ENCODE measurements around the gene LAMC1.

LAMC1 gene

DNA sequence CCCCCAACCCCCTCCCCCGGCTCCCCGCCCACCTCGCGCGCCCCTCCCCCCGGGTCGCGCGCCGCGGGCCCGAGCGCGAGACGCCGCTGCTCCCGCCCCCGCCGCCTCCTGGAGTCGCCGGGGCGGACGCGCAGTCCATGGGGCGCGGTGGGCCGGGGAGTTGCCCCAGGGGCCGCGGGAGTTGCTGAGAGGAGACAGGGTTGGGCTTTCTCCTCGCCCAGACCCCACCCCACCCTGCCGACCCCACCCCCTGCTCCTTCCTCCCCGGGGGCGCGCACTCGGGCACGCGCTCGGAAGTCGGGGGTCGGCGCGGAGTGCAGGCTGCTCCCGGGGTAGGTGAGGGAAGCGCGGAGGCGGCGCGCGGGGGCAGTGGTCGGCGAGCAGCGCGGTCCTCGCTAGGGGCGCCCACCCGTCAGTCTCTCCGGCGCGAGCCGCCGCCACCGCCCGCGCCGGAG is at the start of gene LAMC1:
Gene LAMC1, plus strand, starts transcription at position 275 of the 455 bp plus-strand sequence. CDS start 297 bp downstream, outside the sequence.
- DNase-seq (ENCODE audit: low read depth, low spot score), result no peak
- H3K27ac ChIP-seq, result peak within 1 kb of the TSS; percentile 99

DNA sequence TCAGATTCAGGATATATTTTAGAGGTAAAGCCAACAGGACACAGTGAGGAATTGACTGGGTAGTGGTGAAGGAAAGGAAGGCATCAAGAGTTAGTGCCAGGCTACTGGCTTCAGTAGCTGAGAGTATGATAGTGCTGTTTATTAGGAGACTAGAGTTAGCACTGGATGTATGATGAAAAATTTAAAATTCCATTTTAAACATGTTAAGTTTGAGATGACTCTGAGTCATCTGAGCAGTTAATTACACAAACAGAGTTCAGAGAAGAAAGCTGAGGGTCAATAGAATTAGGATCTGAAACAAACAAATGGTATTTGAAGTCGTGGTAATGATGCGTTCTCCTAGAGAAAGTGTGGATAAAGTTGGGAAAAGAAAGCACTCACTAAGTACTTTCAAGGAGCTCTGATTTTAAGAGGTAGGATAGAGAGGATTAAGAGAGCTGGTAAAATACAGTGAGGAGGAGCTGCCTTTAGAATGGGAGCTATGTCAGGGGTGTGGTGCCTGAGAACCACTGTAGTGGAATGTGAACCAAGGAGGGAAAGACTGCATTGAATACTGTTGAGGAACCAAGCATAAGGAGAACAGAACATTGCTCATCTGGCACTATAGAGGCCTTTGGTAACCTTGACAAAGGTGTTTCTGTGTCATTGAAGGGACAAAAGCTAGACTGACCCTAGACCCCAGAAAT is 48.6 kb upstream of the LAMC1 start:
- peak overlapping the region; percentile 3 for H3K27ac ChIP-seq
- no peak for DNase-seq (ENCODE audit: low read depth, low spot score)

DNA sequence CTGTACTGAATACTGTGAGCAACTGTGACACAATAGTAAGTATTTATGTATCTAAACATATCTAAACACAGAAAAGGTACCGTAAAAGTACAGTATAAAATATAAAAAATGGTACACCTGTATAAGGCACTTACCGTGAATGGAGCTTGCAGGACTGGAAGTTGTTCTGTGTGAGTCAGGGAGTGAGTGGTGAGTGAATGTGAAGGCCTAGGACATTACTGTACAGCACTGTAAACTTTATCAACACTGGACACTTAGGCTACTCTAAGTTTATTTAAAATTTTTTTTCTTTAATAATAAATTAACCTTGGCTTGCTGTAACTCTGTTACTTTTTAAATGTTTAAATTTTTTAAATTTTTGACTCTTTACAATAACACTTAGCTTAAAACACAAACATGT is 45.7 kb upstream of the LAMC1 start:
- peak overlapping the region; percentile 24 for H3K27ac ChIP-seq
- DNase-seq (ENCODE audit: low read depth, low spot score), result no peak

DNA sequence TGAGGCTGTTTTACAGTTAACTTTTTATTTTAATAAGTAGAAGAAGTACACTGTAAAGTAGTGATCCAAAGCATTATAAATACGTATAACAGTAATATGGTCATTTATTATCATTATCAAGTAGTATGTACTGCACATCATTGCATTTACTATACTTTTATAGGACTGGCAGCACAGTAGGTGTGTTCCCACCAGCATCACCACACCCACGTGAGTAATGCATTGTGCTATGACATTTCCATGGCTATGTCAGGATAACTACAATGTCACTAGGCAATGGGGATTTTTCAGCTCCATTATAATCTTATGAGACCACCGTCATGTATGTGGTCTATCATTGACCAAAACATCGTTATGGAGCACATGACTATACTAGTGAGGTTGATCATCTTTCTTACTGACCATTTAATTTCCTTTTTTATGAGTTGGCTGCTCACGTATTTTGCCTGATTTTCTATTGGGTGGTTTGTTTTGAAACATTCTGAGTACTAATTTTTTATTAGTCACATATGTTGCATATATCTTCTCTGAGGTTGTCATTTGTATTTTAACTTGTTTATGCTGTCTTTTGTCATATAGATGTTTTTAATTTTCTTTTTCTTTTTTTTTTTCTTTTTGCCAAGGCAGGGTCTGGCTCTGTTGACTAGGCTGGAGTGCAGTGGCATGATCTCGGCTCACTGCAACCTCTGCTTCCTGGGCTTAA is 44.9 kb upstream of the LAMC1 start:
- peak overlapping the region; percentile 24 for H3K27ac ChIP-seq
- DNase-seq (ENCODE audit: low read depth, low spot score), result no peak

DNA sequence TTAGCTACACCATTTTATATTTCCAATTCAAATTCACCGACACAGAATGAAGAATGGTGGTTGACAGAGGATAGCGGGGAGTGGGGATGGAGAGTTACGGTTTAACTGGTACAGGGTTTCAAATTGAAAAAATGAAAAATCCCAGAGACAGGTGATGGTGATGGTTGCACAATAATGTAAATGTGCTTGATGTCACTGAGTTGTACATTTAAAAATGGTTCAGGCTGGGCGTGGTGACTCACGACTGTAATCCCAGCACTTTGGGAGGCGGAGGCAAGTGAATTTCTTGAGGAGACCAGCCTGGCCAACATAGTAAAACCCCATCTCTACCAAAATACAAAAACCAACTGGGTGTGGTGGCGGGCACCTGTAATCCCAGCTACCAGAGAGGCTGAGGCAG is 39.1 kb upstream of the LAMC1 start:
- no peak overlapping the region for H3K27ac ChIP-seq
- no peak for DNase-seq (ENCODE audit: low read depth, low spot score)

DNA sequence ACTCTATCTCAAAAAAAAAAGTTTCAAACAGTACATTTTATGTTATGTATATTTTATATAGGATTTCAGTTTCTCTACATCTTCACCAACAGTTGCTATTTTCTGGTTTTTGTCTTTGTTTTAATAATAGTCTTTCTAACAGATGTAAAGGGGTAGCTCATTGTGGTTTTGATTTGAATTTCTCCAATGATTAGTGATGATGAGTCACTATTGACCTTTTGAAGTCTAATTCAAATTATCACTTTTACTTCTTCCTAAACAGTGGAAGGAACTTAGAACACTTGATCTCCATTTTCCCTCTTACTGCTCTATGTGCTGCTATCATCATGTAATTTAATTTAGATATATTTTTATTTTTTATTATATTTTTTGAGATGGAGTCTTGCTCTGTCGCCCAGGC is 38.6 kb upstream of the LAMC1 start:
- no peak overlapping the region for H3K27ac ChIP-seq
- DNase-seq (ENCODE audit: low read depth, low spot score), result no peak

DNA sequence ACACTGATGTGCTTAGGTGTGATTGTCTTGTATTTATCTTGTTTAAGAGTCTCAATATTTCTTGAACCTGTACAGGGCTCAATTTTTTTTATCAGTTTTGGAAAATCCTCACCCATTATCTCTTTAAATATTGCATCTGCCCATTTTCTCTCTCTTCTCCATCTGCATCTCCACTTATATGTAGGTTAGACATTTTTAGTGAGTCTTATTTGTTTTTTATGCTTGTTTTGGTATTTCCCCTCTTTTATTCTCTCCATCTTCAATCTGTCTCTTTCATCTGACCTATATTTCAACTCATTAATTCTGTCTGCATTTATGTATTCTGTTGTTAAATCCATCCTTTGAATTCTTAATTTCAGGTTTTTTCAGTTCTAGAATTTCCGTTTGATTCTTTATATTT is 37.3 kb upstream of the LAMC1 start:
- H3K27ac ChIP-seq, result no peak overlapping the region
- no peak for DNase-seq (ENCODE audit: low read depth, low spot score)

DNA sequence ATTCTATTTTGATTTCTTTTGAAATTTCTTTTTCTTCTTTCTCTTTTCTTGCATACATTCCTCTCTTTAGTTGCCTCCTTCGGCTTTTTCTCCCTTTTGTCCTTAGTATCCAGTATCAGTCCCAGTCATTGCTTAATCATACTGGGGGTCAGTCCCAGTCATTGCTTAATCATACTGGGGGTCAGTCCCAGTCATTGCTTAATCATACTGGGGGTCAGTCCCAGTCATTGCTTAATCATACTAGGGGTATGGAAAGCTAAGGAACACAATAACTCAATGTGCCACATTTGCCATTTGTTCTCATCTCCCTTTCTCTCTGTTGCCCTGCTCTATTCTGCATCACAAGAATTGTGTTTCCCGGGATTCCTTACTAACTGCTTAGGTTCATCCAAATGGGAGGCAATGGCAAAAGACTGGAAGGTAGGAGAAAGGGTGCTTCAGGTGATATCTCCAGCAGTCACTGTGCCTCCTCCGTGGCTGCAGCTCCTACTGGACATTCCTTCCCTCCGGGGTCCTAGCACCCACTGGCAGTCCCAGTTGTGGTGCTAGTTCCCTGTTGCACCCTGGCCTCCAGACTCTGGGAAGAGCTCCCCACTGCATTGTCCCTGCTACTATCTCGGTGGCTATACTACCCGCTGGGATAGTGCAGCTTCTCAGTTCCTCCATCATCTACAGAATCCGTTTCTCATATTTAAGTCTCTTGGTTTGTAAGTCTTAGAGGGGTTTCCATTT is 32.6 kb upstream of the LAMC1 start:
- no peak for DNase-seq (ENCODE audit: low read depth, low spot score)
- peak overlapping the region; percentile 6 for H3K27ac ChIP-seq

DNA sequence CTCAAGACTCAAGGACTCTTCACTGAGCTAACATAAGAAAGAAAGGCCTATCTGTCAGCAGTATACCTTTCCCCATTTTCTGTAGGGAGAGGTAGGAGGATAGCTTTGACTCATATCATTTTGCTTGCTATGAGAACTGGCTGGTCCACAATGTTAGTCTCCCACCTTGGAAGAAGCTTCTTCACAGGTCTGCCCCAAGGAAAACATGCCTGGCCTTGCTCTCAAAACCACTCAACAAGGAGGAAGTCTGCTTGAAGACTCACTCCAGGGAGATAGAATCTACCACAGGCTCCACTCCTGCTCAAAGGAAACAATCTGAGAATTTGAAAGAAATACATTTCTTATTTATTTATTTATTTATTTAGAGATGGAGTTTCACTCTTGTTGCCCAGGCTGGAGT is 29.5 kb upstream of the LAMC1 start:
- peak overlapping the region; percentile 39 for H3K27ac ChIP-seq
- peak; percentile 84 for DNase-seq (ENCODE audit: low read depth, low spot score)

DNA sequence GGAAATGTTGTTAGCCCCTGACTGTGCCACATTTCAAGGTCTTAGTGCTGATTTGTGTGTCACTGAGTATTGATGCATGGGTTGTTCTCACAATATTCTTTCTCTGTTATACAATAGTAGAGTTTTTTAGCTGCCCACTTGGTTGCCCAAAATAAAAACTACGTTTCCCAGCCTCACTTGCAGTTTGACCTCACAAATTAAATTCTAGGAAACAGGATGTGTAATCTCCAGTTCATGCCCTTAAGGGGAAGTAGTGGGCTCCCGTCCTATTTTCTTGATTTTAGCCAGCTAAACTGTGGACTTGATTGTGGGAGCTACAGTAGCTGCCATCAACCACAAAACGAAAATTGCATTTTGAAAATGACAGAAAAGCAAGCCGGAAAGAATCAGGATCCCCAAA is 27.3 kb upstream of the LAMC1 start:
- H3K27ac ChIP-seq, result no peak overlapping the region
- no peak for DNase-seq (ENCODE audit: low read depth, low spot score)

DNA sequence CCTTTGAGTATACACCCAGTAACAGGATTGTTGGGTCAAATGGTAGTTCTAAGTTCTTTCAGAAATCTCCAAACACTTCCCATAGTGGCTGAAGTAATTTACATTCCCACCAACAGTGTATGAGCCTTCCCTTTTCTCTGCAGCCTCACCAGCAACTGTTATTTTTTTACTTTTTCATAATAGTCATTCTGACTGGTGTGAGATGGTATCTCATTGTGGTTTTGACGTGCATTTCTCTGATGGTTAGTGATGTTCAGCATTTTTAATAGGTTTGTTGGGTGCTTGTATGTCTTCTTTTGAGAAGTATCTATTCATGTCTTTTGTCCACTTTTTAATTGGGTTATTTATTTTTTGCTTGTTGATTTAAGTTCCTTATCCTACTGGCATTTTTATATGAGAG is 26.4 kb upstream of the LAMC1 start:
- DNase-seq (ENCODE audit: low read depth, low spot score), result no peak
- H3K27ac ChIP-seq, result no peak overlapping the region

DNA sequence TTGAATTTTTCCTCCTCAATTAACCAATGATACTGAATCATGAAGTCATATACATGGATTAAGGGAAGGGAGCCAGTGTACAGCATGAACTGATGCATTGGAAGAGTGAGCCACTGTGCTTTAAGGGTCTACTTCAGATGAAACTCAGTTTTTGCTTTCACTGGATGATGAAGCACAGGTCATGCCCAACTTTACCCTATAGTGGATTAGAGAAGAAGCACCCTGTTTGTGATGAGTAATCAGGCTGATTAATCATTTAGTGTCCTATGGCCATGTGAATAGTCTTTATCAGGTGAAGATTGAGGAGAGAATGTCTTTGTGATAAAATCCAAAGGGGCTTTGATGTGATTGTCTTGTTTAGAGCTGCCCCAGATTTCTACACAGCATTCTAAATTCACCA is 24.7 kb upstream of the LAMC1 start:
- no peak overlapping the region for H3K27ac ChIP-seq
- no peak for DNase-seq (ENCODE audit: low read depth, low spot score)

DNA sequence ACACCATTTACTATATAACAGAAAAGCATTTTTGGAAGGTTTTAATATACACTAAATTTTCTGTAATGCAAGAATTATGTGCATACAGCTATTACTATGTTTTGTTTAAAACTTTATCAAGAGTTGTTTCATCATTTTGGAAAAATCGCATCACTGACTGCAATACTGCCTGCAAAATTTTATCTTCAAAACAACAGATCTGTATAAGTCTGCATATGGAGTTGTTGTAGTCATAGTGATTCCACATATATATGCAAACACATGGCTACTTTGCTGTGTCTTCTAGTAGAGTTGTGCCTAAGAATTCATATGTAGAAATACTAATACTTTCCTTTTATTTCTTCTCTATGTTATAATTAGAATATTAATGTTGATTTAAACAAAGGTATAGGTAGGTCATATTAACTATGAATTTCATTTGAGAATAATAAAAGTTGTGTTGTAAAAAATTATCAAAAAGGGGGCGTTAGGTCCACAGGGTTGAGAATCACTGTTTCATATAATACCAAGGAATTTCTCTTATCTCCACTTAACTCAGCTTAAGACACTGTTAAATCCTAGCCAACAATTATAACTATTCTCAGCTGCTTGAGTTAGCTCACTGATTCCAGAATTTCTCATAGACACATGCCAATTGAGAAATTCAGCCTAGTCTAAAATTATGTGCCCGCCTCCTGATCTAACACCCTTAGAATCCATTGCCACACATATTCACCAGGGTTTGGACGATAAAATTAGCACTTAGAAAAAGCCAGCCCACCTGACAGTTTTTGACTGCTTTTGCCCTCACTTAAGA is 22.9 kb upstream of the LAMC1 start:
- no peak overlapping the region for H3K27ac ChIP-seq
- DNase-seq (ENCODE audit: low read depth, low spot score), result no peak

DNA sequence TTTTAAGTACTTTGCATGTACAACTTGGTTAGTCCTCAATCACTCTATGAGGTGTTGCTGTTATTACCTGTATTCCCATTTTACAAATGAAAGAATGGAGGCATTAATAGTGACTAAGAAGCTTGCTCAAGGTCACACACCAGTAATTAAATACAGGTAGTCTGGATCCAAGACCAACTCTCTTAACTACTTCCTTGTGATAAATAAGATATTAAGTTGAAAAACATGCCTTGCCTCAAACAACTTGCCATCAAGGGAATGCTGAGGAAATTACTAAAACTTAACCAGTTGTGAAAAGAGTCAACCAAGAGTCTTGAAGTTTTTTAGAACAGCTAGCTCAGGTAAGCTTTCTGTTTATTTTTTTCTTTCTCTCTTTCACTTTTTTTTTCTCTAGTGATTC is 21.0 kb upstream of the LAMC1 start:
- no peak overlapping the region for H3K27ac ChIP-seq
- no peak for DNase-seq (ENCODE audit: low read depth, low spot score)

DNA sequence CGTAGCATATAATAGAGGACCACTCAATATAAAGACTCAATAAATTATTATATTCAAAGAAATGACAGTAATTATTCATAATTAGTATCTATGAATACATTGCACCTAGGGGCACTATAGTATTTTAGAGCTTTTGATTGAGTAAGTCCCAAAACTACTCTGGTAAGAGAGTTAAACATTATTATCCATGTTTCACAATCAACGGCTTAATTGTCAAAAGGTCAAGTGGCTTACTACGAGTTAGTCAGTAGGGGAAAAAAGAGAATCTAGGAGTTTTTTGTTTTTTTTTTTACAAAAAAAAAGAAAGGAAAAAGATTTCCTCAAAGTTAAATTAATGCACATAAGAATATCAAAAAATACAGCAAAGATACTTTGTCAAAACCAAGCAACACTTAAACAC is 20.4 kb upstream of the LAMC1 start:
- no peak for DNase-seq (ENCODE audit: low read depth, low spot score)
- no peak overlapping the region for H3K27ac ChIP-seq

DNA sequence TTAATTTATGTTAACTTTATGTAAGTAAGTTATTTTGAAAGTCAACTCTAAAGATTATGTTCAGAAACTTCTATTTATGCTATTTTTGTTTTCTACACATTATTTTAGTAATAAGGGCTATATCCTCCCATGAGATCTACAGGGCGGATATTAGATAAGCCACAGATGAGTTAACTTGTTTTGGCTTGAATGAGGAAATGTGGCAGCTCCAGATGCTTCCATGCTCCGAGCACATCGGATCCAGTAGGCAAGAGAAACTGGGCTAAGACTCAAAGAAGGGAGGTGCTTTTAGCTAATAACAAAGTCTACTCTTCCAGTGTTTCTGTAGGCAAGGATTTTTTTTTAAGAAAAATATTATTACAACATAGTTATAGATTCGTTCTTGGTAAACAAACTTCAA is 20.0 kb upstream of the LAMC1 start:
- H3K27ac ChIP-seq, result no peak overlapping the region
- DNase-seq (ENCODE audit: low read depth, low spot score), result no peak

DNA sequence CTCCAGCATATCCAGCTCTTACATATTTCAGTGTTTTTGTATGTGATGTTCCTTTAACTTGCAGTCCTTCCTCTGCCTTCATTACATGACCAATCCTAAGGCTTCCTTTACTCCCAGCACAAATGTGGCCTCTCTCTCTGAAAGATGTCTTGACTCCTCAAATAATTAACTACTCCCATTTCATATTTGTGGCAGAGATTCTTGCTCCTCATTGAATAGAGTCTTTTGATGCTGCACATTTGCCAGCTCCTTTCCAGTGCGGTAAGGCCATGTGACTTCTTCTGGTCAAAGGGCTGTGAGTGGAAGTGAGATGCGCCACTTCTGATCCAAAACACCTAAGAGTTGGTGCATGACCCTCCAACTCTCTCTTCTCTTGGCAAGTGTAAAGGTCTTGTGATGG is 19.1 kb upstream of the LAMC1 start:
- H3K27ac ChIP-seq, result no peak overlapping the region
- DNase-seq (ENCODE audit: low read depth, low spot score), result no peak

DNA sequence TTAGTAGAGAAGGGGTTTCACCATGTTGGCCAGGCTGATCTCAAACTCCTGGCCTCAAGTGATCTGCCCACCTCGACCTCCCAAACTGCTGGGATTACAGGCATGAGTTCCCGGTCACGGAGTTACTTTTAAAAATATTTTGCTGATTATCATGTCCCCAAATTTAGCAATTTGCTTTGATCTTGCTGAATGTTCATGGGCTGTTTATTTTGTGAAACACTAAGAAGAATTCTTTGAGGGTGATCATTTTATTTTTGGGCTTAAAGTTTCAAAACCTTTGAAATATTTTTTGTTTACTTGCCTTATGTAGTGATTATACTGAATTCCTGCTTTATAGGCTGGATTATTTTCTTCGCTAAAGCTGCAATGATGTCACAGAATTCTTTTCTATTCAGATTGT is 11.4 kb upstream of the LAMC1 start:
- no peak for DNase-seq (ENCODE audit: low read depth, low spot score)
- no peak overlapping the region for H3K27ac ChIP-seq

DNA sequence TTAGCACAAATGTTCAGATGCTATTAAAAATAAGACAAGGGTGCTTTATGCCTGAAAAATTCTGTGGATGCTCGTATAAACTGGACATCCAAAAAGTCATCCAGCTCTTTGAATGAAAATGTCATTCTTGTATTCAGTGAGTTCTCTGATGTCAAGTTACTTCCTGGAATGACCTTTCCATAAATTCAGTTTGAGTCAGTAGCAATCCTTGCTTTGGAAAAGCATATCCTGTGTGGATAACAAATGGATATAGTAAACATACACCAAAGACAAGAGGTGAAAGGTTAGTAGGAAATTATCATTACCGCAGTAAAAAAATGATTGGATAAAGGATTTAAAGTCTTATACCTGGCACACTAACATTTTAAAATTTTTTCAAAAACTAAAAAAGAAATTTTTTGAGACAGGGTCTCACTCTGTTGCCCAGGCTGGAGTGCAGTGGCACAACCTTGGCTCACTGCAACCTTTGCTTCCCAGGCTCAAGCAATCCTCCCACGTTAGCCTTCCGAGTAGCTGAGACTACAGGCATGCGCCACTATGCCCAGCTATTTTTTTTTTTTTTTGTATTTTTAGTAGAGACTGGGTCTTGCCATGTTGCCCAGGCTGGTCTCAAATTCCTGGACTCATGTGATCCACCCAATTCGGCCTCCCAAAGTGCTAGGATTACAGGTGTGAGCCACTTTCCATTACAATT is 10.8 kb upstream of the LAMC1 start:
- DNase-seq (ENCODE audit: low read depth, low spot score), result no peak
- no peak overlapping the region for H3K27ac ChIP-seq

DNA sequence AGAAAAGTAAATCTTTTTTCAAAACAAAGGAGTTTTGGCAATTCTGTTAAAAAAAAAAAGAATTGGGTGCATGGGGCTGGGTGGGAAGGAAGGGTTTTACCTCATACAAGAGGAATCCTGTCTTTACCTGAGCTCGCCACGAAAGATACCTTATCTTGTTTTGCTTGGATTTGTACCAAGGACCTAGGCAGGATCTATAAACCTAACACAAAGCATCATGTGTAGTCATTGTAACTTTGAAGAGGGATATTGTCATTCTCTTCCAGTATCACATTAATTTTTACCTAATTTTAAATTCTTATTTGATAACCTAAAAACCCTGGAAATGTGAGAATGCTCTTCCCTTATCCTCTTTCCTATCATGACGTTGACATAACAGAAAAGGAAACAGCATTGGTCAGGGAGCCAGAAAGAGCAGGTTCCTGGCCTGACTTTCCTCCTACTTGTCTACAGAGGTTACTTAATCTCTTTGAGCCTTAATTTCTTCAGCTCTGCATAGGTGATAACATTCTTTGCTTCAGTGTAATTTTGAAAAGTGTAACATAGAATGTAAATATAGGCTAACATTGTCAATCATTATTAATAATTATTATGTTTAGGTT is 4.0 kb upstream of the LAMC1 start:
- no peak for DNase-seq (ENCODE audit: low read depth, low spot score)

More for the DNA sequence above, 4.0 kb upstream of the LAMC1 start:
- H3K27ac ChIP-seq, result no peak overlapping the region

Data from epithelial cell of prostate (primary cell).